Effector CD4-positive, alpha-beta T cell (primary cell): ENCODE data around the gene SNX12.
"Not testable (repeated sequence)": the region's sequence is repeated elsewhere in the genome, so short reads cannot be mapped to it uniquely, and the experiment has no call there.

Experiments used
- DNase-seq: peaks from one replicate; pipeline ENCODE4 v3.0.0-alpha.2; 2020

The SNX12 gene

GRCh38 chrX:71085900-71086299, 17.8 kb upstream of the SNX12 start:
- DNase-seq: no peak

GRCh38 chrX:71082822-71083221, 14.7 kb upstream of the SNX12 start:
- no peak for DNase-seq

- no peak for DNase-seq
Measured at GRCh38 chrX:71082124-71082647, 14.1 kb upstream of the SNX12 start.

- no peak for DNase-seq
Measured at GRCh38 chrX:71081330-71082123, 13.4 kb upstream of the SNX12 start.

- DNase-seq: no peak
Measured at GRCh38 chrX:71070531-71070930, 2.4 kb upstream of the SNX12 start.

- no peak for DNase-seq
Measured at GRCh38 chrX:71067712-71068043, 456 bp downstream of the SNX12 start.

- no peak for DNase-seq
Measured at GRCh38 chrX:71067089-71067488, 1.0 kb downstream of the SNX12 start.

GRCh38 chrX:71060127-71060526, 8.0 kb downstream of the SNX12 start:
- no peak for DNase-seq

GRCh38 chrX:71057848-71058530, 10.1 kb downstream of the SNX12 start:
- no peak for DNase-seq

GRCh38 chrX:71056867-71057266, 11.3 kb downstream of the SNX12 start:
- no peak for DNase-seq

GRCh38 chrX:71053217-71053621, 14.9 kb downstream of the SNX12 start:
- no peak for DNase-seq

- DNase-seq: no peak
Measured at GRCh38 chrX:71052721-71053120, 15.4 kb downstream of the SNX12 start.

- DNase-seq: not testable (repeated sequence)
Measured at GRCh38 chrX:71047891-71048290, 20.2 kb downstream of the SNX12 start.

GRCh38 chrX:71017396-71017939, 50.7 kb downstream of the SNX12 start:
- no peak for DNase-seq
